GM19463 (cell line): ENCODE measurements around the gene COX20.

Experiments used
- ATAC-seq: cut with Tn5 transposase; IDR thresholded peaks from one replicate; pipeline ENCODE4 v1.9.1; 2021; ENCODE audit warnings: mild to moderate bottlenecking, moderate library complexity; ENCODE audit not compliant: unreplicated experiment

COX20 gene

DNA sequence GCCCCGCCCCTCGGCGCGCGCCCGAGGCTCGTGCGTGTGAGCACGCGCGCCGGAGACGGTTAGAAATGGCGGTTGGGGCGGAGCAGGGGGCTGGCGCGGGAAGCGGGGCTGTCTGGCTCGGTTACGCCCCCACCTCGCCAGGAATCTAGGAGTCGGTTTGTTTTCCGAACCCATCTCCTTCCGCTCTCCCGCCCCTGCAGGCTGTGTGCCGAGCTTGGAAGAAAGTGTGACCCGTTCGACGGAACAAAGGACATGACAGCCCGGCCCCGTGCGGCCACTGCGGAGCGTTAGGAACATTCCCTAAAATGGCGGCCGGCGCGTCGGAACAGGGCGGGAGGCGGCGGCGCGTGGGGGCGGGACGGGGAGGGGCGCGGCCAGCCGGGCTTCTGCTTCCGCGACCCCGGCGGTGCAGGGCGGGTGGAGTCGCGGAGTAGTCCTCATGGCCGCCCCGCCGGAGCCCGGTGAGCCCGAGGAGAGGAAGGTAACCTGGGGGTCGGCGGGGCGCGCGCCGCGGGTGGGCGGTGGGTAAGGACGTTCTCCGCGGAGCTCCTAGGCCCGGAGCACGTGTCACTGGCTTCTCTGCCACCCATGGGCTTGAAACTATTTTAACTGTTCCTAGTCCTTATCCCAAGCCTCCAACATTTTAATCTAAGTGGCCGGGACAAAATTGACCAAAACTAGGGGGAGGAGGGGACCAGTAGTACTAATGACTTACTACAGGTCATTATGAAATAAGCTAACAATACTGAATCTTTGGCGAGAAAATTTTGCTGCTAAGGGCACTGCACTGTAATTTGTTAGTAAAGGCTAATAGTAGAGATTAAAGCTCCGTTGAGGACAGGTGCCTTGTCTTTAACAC lies at the start of gene COX20:
Gene COX20 (plus strand): TSS at position 383 of the 859 bp plus-strand sequence. CDS start 57 bp downstream, at position 440.
- peak; percentile 62 for ATAC-seq

DNA sequence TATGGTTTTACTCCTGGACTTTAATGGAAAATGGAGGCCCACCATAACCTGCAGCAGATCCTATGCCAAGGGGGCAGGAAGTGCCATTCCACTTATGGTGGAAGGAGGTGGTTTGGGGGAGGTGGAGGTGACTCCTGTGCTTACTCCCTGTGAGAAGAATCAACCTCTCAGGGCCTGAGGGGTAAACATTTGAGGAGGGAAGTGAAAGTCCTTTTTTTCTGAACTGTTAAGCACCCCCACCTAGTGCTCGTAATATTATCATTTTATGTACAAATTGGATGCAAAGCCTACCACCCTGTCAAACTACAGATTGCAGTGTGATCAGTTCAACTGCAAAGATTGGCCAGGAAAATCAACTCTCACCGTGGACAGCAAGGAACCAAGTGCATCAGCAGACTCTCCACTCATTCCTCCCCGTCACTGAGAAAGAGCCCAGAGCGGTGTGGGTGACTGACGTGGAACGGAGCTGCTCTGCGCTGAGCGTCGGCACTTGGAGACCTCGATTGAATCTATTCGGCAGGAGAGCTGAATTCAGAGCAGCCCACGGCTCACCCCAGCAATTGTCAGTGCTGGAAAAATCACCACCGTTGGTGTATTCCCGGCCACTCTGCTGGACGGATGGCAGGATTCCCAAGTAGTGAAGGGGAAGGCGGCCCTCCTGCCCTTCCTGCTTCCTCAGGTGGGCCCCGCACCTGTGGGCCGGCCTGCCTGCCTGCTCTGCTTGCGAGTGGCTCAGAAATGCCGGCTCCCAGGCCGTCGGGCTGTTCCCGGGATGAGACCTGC lies 46.8 kb upstream of the COX20 start:
- no peak for ATAC-seq

GRCh38 chr1:244789276-244789580 lies 46.2 kb upstream of the COX20 start:
- no peak for ATAC-seq

GRCh38 chr1:244789731-244790130 lies 45.7 kb upstream of the COX20 start:
- ATAC-seq, result no peak

DNA sequence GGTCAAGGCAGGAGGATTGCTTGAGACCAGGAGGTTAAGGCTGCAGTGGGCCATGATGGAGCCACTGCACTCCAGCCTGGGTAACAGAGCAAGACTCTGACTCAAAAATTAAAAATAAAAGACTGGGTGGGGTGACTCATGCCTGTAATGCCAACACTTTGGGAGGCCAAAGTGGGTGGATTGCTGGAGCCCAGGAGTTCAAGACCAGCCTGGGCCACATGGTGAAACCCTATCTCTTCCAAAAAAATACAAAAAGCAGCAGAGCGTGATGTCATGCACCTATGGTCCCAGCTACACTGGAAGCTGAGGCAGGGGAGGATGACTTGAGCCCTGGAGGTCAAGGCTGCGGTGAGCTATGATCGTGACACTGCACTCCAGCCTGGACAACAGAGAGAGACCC lies 44.4 kb upstream of the COX20 start:
- no peak for ATAC-seq

GRCh38 chr1:244792188-244792850 lies 43.1 kb upstream of the COX20 start:
- no peak for ATAC-seq

- ATAC-seq, result no peak
Observed at GRCh38 chr1:244794071-244794470, 41.4 kb upstream of the COX20 start.

GRCh38 chr1:244794516-244794915 lies 40.9 kb upstream of the COX20 start:
- ATAC-seq, result peak; percentile 48

DNA sequence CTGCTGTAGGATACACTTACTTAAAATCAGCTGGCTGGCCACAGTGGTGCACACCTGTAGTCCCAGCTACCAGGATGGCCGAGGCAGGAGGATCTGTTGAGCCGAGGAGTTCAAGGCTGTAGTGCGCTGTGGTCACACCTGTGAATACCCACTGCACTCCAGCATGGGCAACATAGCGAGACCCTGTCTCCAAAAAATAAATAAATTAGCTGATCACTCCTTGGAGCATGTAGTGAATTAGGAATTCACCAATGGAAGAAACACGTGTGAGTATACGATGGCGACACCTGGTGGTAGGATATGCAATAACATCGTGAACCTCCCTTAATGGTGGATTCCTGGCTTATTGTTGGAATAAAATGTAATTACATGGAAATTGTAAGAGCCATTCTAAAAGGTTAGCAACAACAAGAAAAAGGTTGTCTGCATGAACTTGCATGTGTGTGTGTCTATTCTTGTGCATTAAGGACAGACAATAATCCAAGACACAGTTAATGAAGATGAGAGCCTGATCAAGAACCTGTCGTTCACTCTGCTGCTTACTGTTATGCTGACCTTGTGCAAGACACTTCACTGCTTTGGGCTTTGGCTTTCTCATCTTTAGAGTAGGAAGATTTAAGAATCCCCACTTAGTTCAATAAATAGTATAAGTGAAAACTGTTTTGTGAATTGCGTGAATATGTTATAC lies 38.6 kb upstream of the COX20 start:
- no peak for ATAC-seq

GRCh38 chr1:244800821-244801220 lies 34.6 kb upstream of the COX20 start:
- ATAC-seq, result no peak

DNA sequence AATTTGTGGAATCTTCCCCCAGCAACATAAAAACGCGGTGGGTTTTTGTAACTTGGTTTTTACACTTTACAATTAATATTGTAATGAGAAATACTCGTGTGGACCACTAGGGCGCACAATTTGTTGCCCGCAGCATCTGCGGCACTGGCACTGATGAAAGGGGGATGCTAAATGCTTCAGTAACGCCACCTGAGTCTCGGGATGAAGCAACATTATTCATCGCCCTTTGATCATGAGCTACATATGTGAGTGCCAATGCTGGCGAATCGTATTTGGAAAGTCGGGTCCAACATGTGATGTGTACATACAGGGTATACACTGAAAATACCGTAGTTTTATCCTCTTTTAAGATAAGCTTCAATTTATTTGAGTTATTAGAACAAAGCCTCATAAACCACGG lies 34.2 kb upstream of the COX20 start:
- ATAC-seq, result peak; percentile 79

GRCh38 chr1:244802041-244802440 lies 33.4 kb upstream of the COX20 start:
- ATAC-seq, result no peak

- no peak for ATAC-seq
Observed at GRCh38 chr1:244802556-244803239, 32.8 kb upstream of the COX20 start.

DNA sequence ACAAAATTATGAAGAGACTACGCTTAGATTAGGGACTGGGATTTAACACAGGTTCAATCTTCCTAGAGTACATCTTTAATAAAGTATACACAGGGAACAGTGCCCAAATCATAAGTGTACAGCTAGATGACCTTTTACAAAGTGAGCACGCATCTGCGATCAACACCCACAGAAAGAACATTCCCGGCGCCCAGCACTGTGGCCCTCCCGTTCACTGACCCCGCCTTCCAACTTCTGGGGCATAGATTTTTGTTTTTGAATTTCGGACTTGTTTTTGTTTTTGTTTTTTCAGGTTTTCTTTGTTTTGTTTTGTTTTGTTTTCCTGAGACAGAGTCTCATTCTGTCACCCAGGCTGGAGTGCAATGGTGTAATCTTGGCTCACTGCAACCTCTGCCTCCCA lies 30.6 kb upstream of the COX20 start:
- no peak for ATAC-seq

DNA sequence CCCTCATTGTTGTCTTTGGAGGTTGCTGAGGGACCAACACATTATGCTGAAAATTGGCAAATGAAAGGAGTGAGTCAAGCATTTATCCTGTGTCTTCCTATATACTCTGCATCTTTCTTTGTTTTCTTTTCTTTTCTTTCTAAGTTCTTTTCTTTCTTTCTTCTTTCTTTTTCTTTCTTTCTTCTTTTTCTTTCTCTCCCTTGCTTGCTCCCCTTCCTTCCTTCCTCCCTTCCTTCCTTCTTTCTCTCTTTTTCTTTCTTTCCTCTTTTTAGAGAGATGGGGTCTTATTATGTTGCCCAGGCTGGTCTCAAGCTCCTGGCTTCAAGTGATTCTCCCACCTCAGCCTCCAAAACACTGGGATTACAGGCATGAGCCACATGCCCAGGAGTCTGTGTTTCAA lies 28.3 kb upstream of the COX20 start:
- ATAC-seq, result no peak

DNA sequence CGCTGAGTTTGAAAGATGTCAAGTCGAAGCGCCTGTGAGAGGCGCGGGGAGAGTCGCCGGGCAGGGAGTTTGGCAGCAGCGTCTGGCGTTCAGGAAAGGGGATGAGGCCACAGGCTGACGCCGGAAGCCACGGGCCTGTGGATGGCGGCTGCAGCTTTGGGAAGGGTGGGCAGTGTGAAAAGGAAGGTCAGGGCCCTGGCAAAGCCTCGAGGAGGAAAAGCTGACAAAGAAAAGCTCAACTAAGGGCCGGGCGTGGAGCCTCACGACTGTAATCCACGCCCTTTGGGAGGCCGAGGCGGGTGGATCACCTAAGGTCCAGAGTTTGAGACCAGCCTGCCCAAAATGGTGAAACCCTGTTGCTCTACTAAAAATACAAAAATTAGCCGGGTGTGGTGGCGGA lies 25.2 kb upstream of the COX20 start:
- ATAC-seq, result no peak

- no peak for ATAC-seq
Observed at GRCh38 chr1:244813327-244813726, 22.1 kb upstream of the COX20 start.

- ATAC-seq, result no peak
Observed at GRCh38 chr1:244815600-244816099, 19.8 kb upstream of the COX20 start.

DNA sequence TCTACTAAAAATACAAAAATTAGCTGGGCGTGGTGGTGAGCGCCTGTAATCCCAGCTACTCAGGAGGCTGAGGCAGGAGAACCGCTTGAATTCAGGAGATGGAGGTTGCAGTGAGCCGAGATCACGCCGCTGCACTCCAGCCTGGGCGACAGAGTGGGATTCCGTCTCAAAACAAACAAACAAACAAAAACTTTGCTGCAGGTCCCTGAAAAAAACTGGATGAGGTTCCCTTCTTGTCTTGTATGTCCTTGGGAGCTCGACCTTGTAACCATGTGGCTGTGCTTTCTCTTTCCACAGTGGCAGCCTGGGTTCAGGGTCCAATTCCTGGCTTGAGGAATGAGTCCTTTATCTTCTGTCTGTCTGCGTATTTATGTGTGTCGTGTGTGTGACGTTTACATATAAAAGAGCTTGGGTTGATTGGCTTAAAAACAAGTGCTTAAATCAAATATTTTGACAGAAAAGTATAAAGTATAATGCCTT lies 18.0 kb upstream of the COX20 start:
- no peak for ATAC-seq

GRCh38 chr1:244820131-244820530 lies 15.3 kb upstream of the COX20 start:
- ATAC-seq, result no peak
